Brain microvascular endothelial cell (primary cell): ENCODE results near the gene CACNG7.

ENCODE experiments used
- DNase-seq: peaks from one replicate; pipeline ENCODE4 v3.0.0-alpha.2; 2020
- H3K27ac ChIP-seq: fragments of 250-450 bp; sonication (Bioruptor Pico); 2 replicates; pipeline ENCODE4 v1.5.1; 2020; ENCODE audit warnings: mild to moderate bottlenecking, moderate library complexity
- H3K27me3 ChIP-seq: fragments of 250-450 bp; sonication (Bioruptor Pico); replicated peaks from 2 replicates; pipeline ENCODE4 v1.5.1; 2020; ENCODE audit warnings: mild to moderate bottlenecking
- H3K36me3 ChIP-seq: fragments of 250-450 bp; sonication (Bioruptor Pico); replicated peaks from 2 replicates; pipeline ENCODE4 v1.5.1; 2020; ENCODE audit warnings: mild to moderate bottlenecking
- H3K4me3 ChIP-seq: 2 replicates; pipeline ENCODE4 v1.5.1; 2011; ENCODE audit warnings: low read depth, mild to moderate bottlenecking, control low read depth, low read length, moderate library complexity
- CTCF ChIP-seq: IDR thresholded peaks from 2 replicates; pipeline ENCODE4 v1.5.1; 2011; ENCODE audit warnings: low read depth, mild to moderate bottlenecking, moderate library complexity, low read length, control low read depth, inconsistent platforms; ENCODE audit errors: missing control alignments
- in situ Hi-C: cut with HindIII; loops from 2 replicates; pipeline ENCODE4 v1.10.0; 2017; ENCODE audit warnings: low sequenced_read_pairs, low pct_ligation_motif_present

The CACNG7 gene

GRCh38 chr19:53908935-53909415, at the start of gene CACNG7:
Gene CACNG7 (plus strand): TSS chr19:53909278. CDS start chr19:53912832, 3,554 bp downstream.
- no peaks in the 10 kb centered on the region for H3K36me3 ChIP-seq
- H3K27me3 ChIP-seq: peaks cover 29% of the 10 kb centered on the region
- no peak for TF ChIP-seq CTCF
- no peak for DNase-seq
- no peak within 1 kb of the TSS for H3K27ac ChIP-seq
- peak within 1 kb of the TSS; percentile 50 for H3K4me3 ChIP-seq
- in situ Hi-C loops: no loop called here

- Histone ChIP-seq H3K4me3 (no peak overlapping the region), H3K27ac (no peak overlapping the region), H3K27me3 (no peaks in the 10 kb centered on the region), H3K36me3 (peaks cover 3% of the 10 kb centered on the region)
- DNase-seq: no peak
- in situ Hi-C loops: no loop called here
- no peak for TF ChIP-seq CTCF
These were observed 44.7 kb upstream of the CACNG7 start for GRCh38 chr19:53864308-53864836.

GRCh38 chr19:53865523-53865917, 43.6 kb upstream of the CACNG7 start:
- Histone ChIP-seq H3K27me3 (no peaks in the 10 kb centered on the region), H3K27ac (peak overlapping the region; percentile 99), H3K36me3 (peaks cover 4% of the 10 kb centered on the region), H3K4me3 (no peak overlapping the region)
- TF ChIP-seq CTCF: no peak
- no peak for DNase-seq
- in situ Hi-C loops: no loop called here

GRCh38 chr19:53865918-53866864, 42.9 kb upstream of the CACNG7 start:
- DNase-seq: no peak
- Histone ChIP-seq H3K27me3 (no peaks in the 10 kb centered on the region), H3K36me3 (peaks cover 11% of the 10 kb centered on the region), H3K27ac (peak overlapping the region; percentile 99), H3K4me3 (peak overlapping the region; percentile 56)
- TF ChIP-seq CTCF: no peak
- in situ Hi-C loops: no loop called here

GRCh38 chr19:53866865-53867224, 42.2 kb upstream of the CACNG7 start:
- TF ChIP-seq CTCF: no peak
- in situ Hi-C loops: no loop called here

More at GRCh38 chr19:53866865-53867224, 42.2 kb upstream of the CACNG7 start:
- DNase-seq: no peak
- Histone ChIP-seq H3K36me3 (peaks cover 16% of the 10 kb centered on the region), H3K27me3 (no peaks in the 10 kb centered on the region), H3K27ac (peak overlapping the region; percentile 99), H3K4me3 (peak overlapping the region; percentile 56)
